ENCODE measurements around the gene DNAH8. TPM values are rescaled to one million over a fixed set of nuclear protein-coding genes. Genes with fewer than 3 reads are reported as not detected.

Gene DNAH8
- total RNA-seq, 1 donor from 2014 or later, result 1.1 TPM

DNA sequence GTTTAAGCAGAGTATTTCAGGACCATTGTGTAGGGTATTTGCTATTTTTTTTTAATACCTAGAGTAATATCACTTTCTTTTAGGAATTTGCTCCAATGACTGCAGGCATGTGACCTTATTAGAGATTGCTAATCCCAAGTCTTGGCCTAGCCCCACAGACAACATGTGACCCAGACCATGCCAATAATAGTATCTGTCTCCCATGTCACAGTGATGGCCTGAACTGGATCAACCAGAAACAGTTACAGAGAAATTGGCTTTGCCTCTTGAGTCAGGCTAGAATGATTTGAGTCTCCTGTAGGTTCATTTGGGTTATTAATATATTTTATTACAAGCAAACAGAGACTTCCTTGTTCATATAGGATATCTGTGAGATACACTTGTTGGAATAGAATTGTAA is 116.8 kb downstream of the DNAH8 start:
- no peaks in the 10 kb centered on the region for H3K9me3 Mint-ChIP-seq
- no peak for TF ChIP-seq EZH2phosphoT487 (IDR thresholded peaks at IDR 0.05)
- TF ChIP-seq, protein P1, sequence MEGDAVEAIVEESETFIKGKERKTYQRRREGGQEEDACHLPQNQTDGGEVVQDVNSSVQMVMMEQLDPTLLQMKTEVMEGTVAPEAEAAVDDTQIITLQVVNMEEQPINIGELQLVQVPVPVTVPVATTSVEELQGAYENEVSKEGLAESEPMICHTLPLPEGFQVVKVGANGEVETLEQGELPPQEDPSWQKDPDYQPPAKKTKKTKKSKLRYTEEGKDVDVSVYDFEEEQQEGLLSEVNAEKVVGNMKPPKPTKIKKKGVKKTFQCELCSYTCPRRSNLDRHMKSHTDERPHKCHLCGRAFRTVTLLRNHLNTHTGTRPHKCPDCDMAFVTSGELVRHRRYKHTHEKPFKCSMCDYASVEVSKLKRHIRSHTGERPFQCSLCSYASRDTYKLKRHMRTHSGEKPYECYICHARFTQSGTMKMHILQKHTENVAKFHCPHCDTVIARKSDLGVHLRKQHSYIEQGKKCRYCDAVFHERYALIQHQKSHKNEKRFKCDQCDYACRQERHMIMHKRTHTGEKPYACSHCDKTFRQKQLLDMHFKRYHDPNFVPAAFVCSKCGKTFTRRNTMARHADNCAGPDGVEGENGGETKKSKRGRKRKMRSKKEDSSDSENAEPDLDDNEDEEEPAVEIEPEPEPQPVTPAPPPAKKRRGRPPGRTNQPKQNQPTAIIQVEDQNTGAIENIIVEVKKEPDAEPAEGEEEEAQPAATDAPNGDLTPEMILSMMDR (IDR thresholded peaks at IDR 0.05), result no peak
- no peak for TF ChIP-seq EZH2 (IDR thresholded peaks at IDR 0.05)
- Histone ChIP-seq H3K27ac (no peak overlapping the region), H3K9me3 (ENCODE audit: low read depth) (no peaks in the 10 kb centered on the region), H4K20me1 (ENCODE audit: low read depth) (no peaks in the 10 kb centered on the region), H3K9ac (no peak overlapping the region), H3K4me2 (no peak overlapping the region), H3K36me3 (no peaks in the 10 kb centered on the region), H3K4me1 (peaks cover 9% of the 10 kb centered on the region), H3K79me2 (ENCODE audit: low read depth) (no peaks in the 10 kb centered on the region), H2AFZ (replicated peaks) (no peak overlapping the region), H3F3A (ENCODE audit: low read depth) (no peaks in the 10 kb centered on the region), H3K4me3 (no peak overlapping the region), H3K27me3 (no peaks in the 10 kb centered on the region)
- H3K36me3 Mint-ChIP-seq, result no peaks in the 10 kb centered on the region
- no peak for DNase-seq (ENCODE audit: low spot score)
- peaks cover 4% of the 10 kb centered on the region for H3K27me3 Mint-ChIP-seq (ENCODE audit: insufficient read depth, low read depth)
- no peaks in the 10 kb centered on the region for H3K4me1 Mint-ChIP-seq
- H3K4me3 Mint-ChIP-seq, result no peak overlapping the region
- no peak overlapping the region for H3K27ac Mint-ChIP-seq

DNA sequence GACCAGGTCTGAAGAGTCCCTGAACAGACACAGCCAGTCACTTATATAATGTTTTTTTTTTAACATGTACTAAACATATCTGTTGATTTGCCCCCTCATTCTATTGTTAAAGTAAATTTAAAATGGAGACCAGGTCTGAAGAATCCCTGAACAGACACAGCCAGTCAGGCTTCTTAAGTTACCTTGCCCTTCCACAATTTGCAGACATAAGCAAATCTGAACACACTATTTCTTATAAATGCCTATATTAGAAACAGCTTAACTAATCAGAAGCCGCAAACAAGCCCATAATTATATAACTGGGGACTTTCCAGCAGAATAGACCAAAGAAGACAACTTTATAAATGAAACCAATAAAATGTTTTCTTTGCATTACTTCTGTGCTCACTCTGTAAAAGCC is 118.2 kb downstream of the DNAH8 start:
- H3K4me2 ChIP-seq, result no peak overlapping the region
- no peak overlapping the region for H3K9ac ChIP-seq
- H3K79me2 ChIP-seq (ENCODE audit: low read depth), result no peaks in the 10 kb centered on the region
- no peaks in the 10 kb centered on the region for H3K9me3 ChIP-seq (ENCODE audit: low read depth)
- H3K36me3 ChIP-seq, result no peaks in the 10 kb centered on the region
- no peak overlapping the region for H2AFZ ChIP-seq (replicated peaks)
- Mint-ChIP-seq H3K4me3 (no peak overlapping the region), H3K9me3 (no peaks in the 10 kb centered on the region), H3K27ac (no peak overlapping the region), H3K36me3 (no peaks in the 10 kb centered on the region), H3K27me3 (ENCODE audit: insufficient read depth, low read depth) (peaks cover 4% of the 10 kb centered on the region), H3K4me1 (no peaks in the 10 kb centered on the region)
- no peak for TF ChIP-seq EZH2phosphoT487 (IDR thresholded peaks at IDR 0.05)
- TF ChIP-seq, protein P1 (IDR thresholded peaks at IDR 0.05), result no peak
- no peaks in the 10 kb centered on the region for H3K27me3 ChIP-seq
- H3K4me3 ChIP-seq, result no peak overlapping the region
- H4K20me1 ChIP-seq (ENCODE audit: low read depth), result no peaks in the 10 kb centered on the region
- H3F3A ChIP-seq (ENCODE audit: low read depth), result no peaks in the 10 kb centered on the region
- DNase-seq (ENCODE audit: low spot score), result no peak
- H3K4me1 ChIP-seq, result peaks cover 9% of the 10 kb centered on the region
- H3K27ac ChIP-seq, result no peak overlapping the region

DNA sequence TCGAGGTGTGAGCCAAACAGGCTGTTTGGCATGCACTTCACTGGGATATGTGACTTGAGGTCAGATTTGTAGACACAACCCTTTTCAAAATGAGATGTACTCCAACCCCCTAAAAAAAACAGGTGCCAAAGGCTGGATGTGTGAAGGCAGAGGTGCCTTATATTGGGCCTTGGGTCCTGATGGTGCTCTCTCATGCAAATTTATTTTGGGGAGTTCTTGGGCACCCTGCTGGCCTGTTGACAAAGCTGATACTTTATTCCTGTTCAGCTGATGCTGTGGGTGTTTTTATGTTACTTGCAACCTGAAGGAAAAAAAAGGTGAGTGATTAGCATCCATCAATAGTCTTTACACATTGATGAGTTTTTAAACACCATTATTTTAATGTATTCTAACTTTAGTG is 121.5 kb downstream of the DNAH8 start:
- no peaks in the 10 kb centered on the region for H3K4me1 Mint-ChIP-seq
- Histone ChIP-seq H2AFZ (replicated peaks) (no peak overlapping the region), H3K9ac (no peak overlapping the region), H3K4me2 (no peak overlapping the region), H4K20me1 (ENCODE audit: low read depth) (no peaks in the 10 kb centered on the region), H3K9me3 (ENCODE audit: low read depth) (no peaks in the 10 kb centered on the region), H3K27me3 (no peaks in the 10 kb centered on the region), H3K79me2 (ENCODE audit: low read depth) (no peaks in the 10 kb centered on the region), H3K4me3 (no peak overlapping the region), H3K27ac (no peak overlapping the region), H3K4me1 (peaks cover 9% of the 10 kb centered on the region), H3F3A (ENCODE audit: low read depth) (no peaks in the 10 kb centered on the region), H3K36me3 (no peaks in the 10 kb centered on the region)
- no peak overlapping the region for H3K27ac Mint-ChIP-seq
- H3K4me3 Mint-ChIP-seq, result no peak overlapping the region
- peaks cover 4% of the 10 kb centered on the region for H3K27me3 Mint-ChIP-seq (ENCODE audit: insufficient read depth, low read depth)
- TF ChIP-seq, protein P1 (IDR thresholded peaks at IDR 0.05), result no peak
- TF ChIP-seq EZH2 (IDR thresholded peaks at IDR 0.05), result no peak
- no peak for TF ChIP-seq EZH2phosphoT487 (IDR thresholded peaks at IDR 0.05)
- H3K36me3 Mint-ChIP-seq, result no peaks in the 10 kb centered on the region
- DNase-seq (ENCODE audit: low spot score), result no peak
- H3K9me3 Mint-ChIP-seq, result no peaks in the 10 kb centered on the region

All from neural progenitor cell (in vitro differentiated cells).